T-helper 1 cell (primary cell): ENCODE results near the gene MPPED2.

ENCODE experiments used
- DNase-seq, 5 donors: peaks; one replicate each; pipeline ENCODE4 v3.0.0-alpha.2; 2012 to 2020

Gene MPPED2

DNA sequence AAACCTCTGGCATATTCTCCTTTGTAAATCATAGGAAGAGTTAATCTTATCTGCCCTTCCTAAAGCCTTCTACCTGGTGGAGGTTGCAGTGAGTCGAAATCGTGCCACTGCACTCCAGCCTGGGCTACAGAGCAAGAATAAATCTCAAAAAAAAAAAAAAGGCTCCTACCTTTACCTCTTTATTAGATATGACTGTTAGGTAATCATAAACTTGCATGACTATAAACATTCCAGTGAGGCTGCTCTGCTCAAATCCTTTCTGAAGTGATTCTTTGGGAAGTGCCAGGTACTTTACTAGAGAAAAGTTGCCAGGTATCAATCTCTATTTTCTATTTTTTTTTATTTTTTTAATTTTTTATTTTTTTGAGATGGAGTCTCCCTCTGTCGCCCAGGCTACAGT lies 59.6 kb downstream of the MPPED2 start:
- no peak for DNase-seq

DNA sequence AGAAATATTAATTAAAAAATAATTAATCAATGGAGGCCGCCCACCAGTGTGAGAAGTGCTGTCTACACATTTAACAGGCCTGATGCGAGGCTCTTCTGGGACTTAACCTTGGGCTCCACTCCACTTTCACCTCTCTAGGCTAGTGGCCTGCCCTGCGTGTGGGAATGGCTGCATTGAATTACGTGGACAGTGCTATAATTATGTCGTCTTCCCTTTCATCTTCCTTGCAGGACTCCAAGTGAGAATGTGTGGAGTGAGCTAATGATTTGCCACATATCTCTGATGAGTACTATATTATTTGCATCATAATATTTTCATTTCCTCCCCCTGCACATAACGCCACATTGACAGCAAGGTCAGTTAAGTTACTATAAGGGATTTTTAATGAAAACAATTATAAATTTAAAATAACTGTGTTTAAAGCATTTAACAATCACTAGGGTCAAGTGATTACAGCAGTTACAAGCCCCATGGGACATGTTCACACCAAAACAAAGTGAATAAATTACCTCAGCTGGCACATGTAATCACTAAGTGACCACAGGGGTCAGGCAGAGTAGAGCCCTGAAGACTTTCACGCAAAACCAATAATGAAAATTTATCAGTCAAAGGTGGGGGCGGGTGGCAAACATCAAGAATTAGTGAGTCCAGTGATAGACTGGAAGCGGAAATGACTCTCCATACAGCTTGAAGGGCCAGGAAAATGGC lies 63.5 kb downstream of the MPPED2 start:
- no peak for DNase-seq

DNA sequence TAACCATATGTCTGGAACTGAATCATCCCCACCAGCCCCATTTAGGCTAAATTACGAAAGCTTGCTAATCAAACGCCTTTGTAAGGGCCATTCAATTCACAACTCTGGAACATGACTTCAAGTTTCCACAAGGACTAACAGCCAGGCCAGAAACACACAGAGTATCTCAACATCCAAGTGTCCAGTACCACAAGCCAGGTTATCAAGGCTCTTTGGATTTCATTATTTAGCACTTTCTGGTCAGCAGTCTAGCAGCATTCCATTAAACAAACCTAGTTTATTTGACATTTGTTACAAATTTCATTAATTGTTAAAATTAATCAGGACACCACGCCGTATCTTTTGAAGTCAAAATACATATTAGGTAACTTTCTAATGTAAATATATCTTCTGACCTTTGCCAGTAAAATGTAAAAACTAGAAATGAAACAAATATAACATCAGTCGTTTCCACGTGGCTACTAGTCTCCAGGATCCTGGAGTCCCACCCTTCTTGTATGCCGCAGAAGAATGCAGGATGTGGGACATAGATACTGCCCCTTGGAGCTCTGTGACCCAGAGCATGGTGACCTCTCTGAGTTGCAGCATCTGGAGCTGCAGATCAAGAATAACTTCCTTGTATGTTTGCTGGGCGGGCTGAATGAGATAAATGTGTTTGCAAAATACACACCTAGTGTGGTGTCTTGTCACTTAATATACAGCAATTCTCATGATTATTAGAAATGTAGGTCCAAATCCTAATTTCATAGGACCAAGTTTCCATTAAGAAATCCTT lies 64.7 kb downstream of the MPPED2 start:
- DNase-seq, result no peak

DNA sequence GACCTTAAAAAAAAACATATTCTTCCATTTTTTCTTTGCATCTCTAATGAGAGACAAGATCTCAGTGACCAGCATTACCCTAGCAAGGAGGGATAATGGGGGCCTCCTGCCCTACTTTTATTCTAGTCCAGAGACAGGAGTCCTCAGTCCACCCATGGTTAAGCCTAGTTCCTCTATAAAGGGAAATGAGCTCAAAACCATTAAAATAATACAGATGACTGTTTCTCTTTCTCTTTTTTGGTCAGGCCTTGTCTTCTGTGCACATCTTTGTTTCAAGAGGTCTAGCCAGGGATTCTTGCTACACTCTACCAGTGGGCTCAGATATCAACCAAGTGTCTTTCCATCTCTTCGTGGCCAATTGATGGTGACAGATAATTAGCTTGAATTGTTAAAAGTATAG lies 73.1 kb downstream of the MPPED2 start:
- no peak for DNase-seq

DNA sequence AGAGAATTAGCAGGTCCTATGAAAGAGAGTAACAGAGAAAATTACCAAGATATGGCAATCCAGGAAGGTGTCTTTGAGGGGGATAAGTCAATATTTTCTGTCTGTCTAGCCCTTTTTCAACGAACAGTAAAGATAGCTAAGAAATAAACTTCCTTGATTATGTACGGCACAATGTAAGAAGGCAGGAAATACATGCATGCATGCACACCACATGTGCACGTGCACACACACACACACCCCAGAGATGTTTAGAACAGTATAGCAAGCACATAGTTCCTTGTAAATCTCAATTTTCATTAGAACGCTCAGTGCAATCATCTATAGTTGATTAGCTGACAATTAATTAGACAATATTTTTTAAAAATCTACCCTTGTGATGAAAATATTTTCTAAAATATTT lies 74.7 kb downstream of the MPPED2 start:
- no peak for DNase-seq

DNA sequence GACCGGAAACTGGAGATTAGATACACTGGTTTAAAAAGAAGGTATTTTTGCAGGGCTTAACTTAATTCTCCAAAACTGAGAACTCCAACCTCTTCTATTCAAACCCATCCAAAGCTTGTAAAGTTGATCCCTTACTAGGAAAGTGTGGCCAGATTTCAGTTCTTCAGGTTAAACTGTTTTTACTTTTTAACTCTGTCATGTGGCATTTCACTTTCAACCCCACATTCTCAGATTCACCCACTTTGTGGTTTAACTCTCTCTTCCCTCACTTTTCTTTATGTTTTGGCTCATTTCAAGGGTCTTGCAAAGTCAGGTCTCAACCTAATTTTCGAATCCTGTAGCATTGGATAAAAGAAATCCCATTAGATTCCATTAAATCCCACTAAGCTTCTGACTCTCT lies 75.4 kb downstream of the MPPED2 start:
- DNase-seq, result no peak

DNA sequence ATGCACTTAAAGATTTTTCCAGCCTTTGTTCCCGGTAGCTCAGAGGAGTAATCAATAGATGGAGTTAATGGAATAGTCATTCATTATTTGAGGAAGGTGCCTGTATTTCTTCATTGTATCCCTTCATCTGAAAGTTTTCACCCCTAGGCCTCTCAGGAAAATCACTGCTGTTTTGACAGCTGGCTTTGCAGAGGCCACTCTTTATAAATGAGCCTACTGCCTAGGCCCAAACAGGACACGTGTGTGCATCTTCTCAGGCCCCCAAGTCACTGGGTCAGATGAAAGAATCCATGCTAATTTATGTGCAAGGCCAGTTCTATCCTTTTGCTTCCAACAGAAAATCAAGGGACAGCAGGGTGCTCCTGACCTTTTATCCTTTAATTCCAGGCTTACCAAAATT lies 76.8 kb downstream of the MPPED2 start:
- DNase-seq, result no peak

DNA sequence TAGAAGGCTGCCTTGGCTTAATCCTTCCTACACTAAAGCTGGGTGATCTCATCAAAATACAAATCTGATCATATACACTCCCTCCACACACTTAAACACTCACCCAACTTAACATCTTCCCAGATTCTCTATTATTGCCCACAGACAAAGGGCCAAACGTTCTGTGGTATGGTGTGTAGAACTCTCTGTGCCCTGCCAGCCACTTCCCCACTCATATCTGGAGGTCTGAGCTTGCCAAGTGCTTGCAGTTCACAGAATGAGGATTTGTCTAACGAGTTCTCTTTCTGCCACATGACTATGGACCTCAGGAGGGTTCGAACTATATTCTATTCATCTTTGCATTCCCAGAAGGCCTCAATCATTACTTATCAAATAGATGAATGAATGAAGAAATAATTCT lies 77.6 kb downstream of the MPPED2 start:
- DNase-seq, result no peak

DNA sequence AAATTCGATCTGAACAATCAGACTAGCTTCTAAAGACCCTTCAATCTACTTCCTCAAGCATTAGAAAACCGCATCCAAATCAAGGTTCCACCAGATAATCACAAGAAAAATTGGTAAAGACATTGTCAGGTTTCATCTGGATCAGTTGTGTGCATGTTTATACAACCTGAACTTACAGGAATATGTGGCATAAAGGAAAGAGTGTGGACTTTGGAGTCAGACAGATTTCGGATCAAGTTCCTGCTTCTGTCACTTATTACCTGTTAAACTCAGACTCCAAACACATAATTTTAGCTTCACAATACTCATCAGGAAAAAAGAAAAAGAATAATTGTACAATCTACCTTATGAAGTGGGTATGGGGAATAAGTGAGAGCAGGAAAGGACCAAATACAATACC lies 80.5 kb downstream of the MPPED2 start:
- DNase-seq, result no peak

DNA sequence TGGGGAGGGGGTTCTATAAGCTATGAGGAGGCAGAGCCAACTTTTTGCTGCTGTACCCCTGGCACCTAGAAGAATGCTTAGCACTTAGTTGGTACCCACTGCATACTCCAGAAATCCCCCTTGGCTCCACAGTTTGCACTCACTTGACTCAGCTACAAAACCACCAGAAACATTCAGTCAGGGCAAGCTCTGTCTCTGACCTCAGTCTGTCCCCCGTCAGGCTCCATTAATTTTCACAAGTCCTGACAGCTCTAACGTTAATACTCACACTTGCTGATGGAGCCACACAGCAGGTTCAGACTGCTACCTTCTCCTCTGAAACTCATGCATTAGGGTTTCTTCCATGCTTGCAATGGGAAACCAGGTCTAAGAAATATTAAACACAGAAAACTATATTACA lies 81.7 kb downstream of the MPPED2 start:
- DNase-seq, result no peak

DNA sequence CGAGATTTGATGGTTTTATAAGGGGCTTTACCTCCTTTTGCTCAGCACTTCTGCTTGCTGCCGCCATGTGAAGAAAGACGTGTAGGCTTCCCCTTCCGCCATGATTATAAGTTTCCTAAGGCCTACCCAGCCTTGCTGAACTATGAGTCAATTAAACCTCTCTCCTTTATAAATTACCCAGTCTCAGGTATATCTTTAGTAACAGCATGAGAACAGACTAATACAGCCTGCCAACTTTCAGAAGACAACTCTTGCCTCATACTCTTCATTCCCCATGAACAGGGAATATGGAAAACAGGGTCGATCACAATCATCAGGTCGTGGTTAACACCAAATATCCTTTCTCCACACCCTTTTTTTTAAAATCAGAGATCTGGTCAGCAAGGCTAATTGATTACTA lies 83.0 kb downstream of the MPPED2 start:
- DNase-seq, result no peak

DNA sequence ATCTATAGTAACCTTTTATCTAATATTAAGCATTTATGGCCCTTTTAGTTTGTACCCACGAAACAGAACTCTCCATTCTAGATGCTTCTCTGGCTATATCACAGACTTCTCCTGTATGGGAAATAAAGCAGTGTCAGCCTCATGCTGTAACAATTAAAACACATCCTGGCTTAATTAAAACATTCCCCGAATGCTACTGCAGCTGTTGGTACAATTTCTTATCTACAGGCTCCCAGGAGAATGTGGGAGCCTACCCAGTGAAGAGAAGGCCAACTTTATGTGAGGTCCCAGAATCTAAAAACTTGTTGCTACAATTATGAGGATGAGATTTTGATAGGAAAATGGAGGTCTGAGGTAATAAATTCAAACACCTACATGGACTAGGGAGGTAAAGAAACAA lies 83.8 kb downstream of the MPPED2 start:
- no peak for DNase-seq

DNA sequence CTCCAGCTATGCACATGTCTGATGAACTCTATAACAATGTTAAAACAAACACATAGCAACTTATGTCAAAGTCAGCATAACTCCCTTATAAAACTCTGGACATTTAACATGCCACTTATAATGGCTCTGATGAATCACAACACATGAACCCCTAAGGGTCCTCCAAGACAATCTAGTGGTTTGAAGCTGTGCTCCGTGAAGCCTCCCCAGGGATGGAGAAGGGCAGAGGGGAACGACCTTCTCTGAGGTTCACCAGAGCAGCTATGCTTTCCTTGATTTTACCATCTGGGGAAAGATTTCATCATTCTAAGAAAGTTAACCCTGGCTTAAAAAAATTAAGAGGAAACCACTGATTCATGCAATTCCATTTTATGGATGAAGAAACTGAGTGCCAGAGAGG lies 84.4 kb downstream of the MPPED2 start:
- DNase-seq, result no peak

DNA sequence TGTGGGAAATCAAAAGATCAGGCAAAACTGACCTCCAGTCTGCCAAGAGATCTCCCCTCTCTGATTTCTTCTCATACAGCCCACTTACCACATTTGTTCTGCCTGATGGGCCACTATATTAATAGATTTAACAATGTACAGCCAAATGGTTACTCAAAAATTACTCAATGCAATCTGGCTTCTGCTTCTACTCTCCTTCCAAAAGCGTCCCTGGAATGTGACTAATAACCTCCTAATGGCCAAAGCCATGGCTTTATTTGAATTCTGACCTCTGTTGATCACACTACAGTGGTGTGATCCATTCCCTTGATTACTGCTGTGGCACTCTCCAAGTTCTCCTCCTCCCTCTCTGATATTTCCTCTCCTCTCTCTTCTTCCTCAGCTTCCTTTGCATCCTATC lies 86.2 kb downstream of the MPPED2 start:
- DNase-seq, result no peak

DNA sequence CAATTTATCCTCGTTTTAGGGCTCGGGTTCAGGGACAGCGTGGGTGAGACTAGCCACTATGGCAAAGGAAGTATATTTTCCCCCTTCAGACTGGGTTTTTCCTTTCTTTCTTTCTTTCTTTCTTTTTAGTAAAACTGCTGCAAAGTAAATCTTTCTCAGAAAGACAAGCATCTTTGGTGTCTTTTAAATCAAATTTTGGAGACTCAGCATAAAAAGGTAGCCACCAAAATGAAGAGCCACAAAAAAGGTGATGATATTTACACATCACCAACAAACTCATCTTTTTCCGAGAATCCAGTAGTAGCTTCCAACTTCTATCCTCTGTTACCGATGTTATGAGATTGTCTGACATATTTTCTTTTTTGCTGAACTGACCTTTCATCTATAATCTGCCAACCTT lies 88.6 kb downstream of the MPPED2 start:
- DNase-seq, result no peak

DNA sequence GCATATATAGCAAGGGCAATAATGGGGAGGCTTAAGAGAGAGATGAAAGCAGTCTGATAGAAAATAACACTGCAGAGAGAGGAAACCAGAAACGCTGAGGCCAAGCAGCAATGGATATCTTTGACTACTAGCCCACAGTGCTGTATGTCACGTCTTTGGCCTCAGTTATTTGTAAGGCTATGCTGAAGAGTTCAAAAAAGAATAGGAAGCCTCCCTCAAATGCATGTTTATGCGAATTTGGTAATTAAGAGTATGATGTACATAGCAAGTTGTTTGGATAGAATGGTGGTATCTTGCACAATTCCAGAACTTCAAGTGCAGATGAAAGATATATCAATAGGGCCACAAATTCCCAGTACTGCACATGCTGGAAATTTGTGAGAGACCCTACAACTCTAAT lies 89.2 kb downstream of the MPPED2 start:
- DNase-seq, result no peak

DNA sequence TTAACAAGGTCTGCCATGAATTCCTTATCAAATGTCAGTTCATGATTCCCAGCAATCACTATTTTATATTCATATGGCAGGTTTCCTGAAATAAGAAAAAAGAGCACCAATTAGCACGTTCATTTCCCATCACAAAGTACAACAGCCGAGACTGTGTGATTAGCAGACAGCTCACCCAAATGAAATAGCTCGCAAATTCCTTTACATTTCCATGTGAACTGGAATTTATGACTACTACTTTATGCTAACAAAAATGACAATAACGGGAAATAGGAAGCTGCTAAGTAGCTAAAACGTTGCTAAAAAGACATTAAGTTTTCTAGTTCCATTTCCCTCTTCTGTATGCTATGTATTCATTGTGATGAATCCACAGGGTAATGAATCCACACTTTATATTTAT lies 90.7 kb downstream of the MPPED2 start:
- DNase-seq, result no peak

DNA sequence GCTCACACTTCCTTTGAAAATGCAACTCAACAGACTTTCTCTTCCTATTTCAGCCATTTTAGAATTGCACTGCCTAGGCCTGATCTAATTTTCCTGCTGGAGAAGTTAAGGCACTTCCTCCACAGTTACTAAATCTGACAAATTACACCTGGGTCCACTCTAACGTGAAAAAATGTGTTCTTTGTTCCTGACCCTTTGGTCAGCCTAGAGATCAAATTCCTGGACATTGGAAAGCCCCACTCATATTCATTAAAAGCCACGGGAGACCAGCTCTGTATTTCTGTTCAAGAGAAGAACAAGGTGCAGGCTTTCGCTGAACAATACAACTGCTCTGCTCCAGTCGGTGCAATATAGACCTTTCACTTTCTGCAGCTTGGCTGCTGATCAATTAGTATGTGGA lies 96.6 kb downstream of the MPPED2 start:
- no peak for DNase-seq

DNA sequence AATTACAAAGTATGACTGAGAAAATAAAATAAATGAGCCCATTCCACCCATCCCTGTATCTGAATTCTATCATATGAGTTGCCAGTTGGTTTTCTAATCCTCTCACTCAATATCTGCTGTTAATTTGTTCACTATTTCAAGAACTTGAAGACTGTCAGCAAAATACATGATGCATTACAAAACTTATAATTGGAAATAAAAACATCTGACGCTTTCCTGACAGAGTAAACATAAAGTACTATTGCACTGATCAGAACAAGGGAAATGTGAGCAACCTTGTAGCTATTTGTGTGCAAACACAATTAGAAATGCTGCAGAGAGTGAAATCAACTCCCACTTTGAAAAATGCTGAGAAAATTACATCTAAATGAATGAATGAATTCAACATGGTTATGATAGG lies 97.1 kb downstream of the MPPED2 start:
- no peak for DNase-seq

DNA sequence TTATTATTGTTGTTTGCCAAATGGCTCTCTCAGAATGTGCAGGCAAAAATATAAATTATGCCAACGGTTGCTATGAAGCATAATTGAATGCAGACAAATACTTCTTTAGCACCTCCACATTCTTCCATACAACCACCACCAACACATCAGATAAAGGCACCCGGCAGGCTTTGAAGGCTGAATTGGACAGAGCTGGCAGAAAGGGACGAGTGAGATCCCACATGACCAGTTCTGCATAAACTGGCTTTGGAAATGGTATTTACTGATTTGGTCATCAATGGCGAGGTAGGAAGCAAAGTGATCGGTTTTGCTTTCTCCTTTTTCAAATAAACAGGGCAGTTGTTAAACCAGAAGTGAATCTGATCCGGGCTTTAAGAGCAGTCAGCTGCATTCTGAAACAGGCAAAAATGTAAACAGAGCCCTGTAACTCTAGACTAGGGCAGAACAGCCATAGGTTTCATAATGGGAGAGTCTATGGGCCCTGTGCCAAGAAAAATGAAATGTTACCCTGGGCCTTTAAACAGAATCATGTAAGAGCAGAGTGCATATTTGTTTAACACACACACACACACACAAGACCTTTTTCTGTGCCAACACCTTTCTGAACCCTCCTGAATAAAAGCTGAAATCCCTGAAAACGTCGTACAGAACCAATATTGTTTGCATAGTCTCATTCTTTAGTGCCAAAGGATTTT lies 97.7 kb downstream of the MPPED2 start:
- DNase-seq, result no peak

DNA sequence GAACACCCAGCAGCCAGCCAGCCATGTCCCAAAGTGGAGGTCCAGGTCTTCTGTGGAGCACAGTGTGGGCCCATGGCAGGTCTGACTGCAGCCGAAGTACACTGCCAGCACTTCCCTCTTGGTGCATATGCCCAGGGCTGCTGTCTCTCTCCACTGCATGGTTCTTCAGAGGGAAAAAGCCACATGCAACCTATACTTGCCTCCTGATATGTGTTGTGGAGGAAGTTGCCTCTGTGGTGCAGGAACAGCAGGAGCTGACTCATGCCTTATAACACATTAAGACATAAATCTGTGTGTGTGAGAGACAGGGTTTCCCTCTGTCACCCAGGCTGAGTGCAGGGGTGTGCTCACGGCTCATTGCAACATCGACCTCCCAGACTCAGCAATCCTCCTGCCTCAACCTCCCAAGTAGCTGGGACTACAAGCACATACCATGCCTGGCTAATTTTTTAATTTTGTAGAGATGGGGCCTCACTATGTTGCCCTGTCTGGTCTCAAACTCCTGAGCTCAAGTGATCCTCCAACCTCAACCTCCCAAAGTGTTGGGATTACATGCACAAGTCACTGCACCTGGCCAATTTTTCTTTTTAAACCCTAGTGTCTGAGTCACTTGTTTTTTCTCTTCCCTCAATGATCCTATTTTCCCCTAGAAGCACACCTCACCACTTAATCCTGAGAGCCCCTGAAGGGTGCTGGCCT lies 98.8 kb downstream of the MPPED2 start:
- no peak for DNase-seq

DNA sequence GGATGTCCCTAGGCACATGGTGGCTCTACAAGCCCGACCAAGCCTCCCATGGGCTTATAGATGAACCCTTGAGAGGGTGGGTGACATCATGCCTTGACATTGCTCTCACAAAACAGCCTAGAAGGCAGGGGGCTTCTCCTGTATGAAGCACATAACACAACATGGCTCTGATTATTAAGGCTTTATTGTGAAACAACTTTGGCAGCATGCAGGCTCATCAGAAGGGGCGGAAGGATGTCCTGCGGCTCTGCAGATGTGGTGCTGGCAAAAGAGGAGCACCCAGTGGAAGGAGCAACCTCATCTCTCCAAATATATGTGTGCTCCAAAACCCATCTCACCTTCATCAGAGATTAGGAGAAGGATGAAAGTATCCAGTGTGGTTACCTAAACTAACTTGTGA lies 100.4 kb downstream of the MPPED2 start:
- no peak for DNase-seq

DNA sequence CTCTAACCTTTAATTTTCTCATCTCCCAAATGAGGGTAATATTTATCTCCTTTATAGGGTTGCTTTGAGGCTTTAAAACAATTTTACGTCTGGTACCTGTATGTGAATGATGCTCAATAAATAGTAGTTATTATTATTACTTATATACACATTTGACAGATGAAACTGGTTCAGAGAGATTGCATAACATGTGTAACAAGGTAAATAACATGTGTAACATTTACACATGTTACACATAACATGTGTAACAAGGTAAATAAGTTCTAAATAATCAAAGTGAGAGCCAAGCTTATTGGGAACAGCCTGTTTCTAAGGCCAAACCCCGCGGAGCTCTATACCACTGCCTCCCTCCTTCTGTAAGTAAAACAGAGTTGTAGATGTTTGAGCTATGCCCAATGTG lies 100.9 kb downstream of the MPPED2 start:
- DNase-seq, result no peak

DNA sequence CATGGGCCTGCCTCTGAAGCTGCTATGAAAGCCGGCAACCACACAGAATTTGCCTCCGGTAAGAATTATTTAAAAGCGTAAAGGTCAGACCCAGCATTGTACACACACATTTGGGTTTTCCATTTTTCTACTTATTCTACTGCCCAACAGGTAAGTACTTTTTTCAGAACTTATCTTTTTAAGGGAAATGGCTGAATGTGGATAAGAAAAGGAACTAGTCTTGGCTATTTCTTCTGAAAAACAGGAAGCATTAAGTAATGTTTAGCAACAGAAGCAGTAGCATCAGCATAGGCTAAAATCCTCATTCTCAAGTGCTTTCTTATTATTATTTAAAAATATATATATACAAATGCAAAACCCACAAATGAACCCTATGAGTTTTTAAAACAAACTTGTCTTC lies 103.1 kb downstream of the MPPED2 start:
- no peak for DNase-seq
